Peyer's patch (tissue), 4 donors: Measurements from ENCODE around the gene RNF145. TPM values are rescaled to one million over a fixed set of nuclear protein-coding genes. Genes with fewer than 3 reads are reported as not detected.

Experiments used
- DNase-seq, 3 donors: peaks; one replicate each; pipeline ENCODE4 v3.0.0-alpha.2; 2017 to 2019
- H3K27ac ChIP-seq, 4 donors: fragments of 200-600 bp; sonication (generic); one replicate each; pipeline ENCODE4 v1.5.1; 2016 to 2019
- H3K27me3 ChIP-seq, 2 donors: fragments of 200-600 bp; sonication (generic); one replicate each; pipeline ENCODE4 v1.5.1; 2019
- H3K36me3 ChIP-seq, 3 donors: fragments of 200-600 bp; sonication (generic); one replicate each; pipeline ENCODE4 v1.5.1; 2016 to 2019
- H3K4me1 ChIP-seq, 4 donors: fragments of 200-600 bp; sonication (generic); one replicate each; pipeline ENCODE4 v1.5.1; 2016 to 2019
- H3K4me3 ChIP-seq, 4 donors: fragments of 200-600 bp; sonication (generic); 1 replicate in 3 of 4; 2 replicates in 1 of 4; pipeline ENCODE4 v1.5.1; 2016 to 2019; ENCODE audit warnings: mild to moderate bottlenecking in 1 of 4
- H3K9me3 ChIP-seq, 4 donors: fragments of 200-600 bp; sonication (generic); one replicate each; pipeline ENCODE4 v1.5.1; 2016 to 2019; ENCODE audit warnings: mild to moderate bottlenecking in 1 of 4
- CTCF ChIP-seq, 6 experiments: fragments of 450-650 bp in 4 of 6; fragments of 200-600 bp in 2 of 6; sonication (generic) in 1 of 6; IDR thresholded peaks; one replicate each; pipeline ENCODE4 v1.5.1; 2017 to 2019; ENCODE audit warnings: antibody characterized with exemption in 6 of 6, mild to moderate bottlenecking in 3 of 6, moderate library complexity in 1 of 6
- POLR2A ChIP-seq, 2 donors: fragments of 450-650 bp; IDR thresholded peaks; one replicate each; pipeline ENCODE4 v1.5.1; 2017; ENCODE audit warnings: antibody characterized with exemption in 2 of 2, mild to moderate bottlenecking in 2 of 2, moderate library complexity in 2 of 2
- total RNA-seq, 4 donors: library from RNA; depleted of rRNA; stranded (reverse); fragments of >200 nt; gene quantifications; one replicate each; pipeline ENCODE4 v1.1.0, GENCODE V29; 2016

The RNF145 gene
- total RNA-seq, 4 donors from 2014 or later, result 12.1 to 85.8 (median 23.6) TPM

- Histone ChIP-seq H3K9me3 (no peaks in the 10 kb centered on the region), H3K27me3 (no peaks in the 10 kb centered on the region), H3K4me3 (no peak overlapping the region), H3K27ac (no peak overlapping the region), H3K36me3 (peaks cover 0 to 32% (median 0%) of the 10 kb centered on the region in 3 donors), H3K4me1 (no peaks in the 10 kb centered on the region)
- no peak for TF ChIP-seq POLR2A (IDR thresholded peaks at IDR 0.05)
- peak; percentile 76 to 90 (median 88) for TF ChIP-seq CTCF (IDR thresholded peaks at IDR 0.05)
- peak in 1 of 3 donors; percentile 59 for DNase-seq
Observed at GRCh38 chr5:159156426-159157238, 52.7 kb downstream of the RNF145 start.

DNA sequence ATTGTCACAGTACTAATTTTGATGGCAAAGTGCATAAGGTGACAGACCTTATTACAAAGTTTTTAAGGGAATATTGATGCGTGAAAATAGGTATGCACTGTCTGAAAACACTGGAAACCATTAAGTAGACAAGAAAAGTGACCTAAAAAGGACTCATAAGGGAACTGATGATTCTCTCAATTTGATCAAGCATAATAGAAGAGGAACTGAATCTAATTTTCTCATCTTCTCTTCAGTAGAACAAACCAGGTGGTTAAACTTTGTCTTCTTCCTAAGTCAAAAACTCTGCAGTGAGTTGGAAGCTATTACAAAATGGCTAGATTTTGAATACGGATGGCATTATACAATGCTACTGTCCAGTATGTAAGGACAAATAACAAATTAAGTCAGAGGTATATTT lies 53.4 kb downstream of the RNF145 start:
- Histone ChIP-seq H3K27me3 (no peaks in the 10 kb centered on the region), H3K4me1 (no peaks in the 10 kb centered on the region), H3K36me3 (peaks cover 0 to 26% (median 0%) of the 10 kb centered on the region in 3 donors), H3K4me3 (no peak overlapping the region), H3K27ac (no peak overlapping the region), H3K9me3 (no peaks in the 10 kb centered on the region)
- TF ChIP-seq POLR2A (IDR thresholded peaks at IDR 0.05) (no peak), CTCF (IDR thresholded peaks at IDR 0.05) (no peak)
- DNase-seq, result no peak

- Histone ChIP-seq H3K36me3 (no peaks in the 10 kb centered on the region), H3K4me3 (no peak overlapping the region), H3K9me3 (no peaks in the 10 kb centered on the region), H3K4me1 (no peaks in the 10 kb centered on the region), H3K27me3 (no peaks in the 10 kb centered on the region), H3K27ac (no peak overlapping the region)
- no peak for TF ChIP-seq CTCF (IDR thresholded peaks at IDR 0.05)
- no peak for DNase-seq
Observed at GRCh38 chr5:159152876-159153275, 56.5 kb downstream of the RNF145 start.

- Histone ChIP-seq H3K4me3 (no peak overlapping the region), H3K27ac (no peak overlapping the region), H3K27me3 (no peaks in the 10 kb centered on the region), H3K36me3 (no peaks in the 10 kb centered on the region), H3K4me1 (no peaks in the 10 kb centered on the region), H3K9me3 (no peaks in the 10 kb centered on the region)
- no peak for DNase-seq
- TF ChIP-seq CTCF (IDR thresholded peaks at IDR 0.05), result no peak
- no peak for TF ChIP-seq POLR2A (IDR thresholded peaks at IDR 0.05)
Observed at GRCh38 chr5:159149085-159149484, 60.3 kb downstream of the RNF145 start.

GRCh38 chr5:159147976-159148375 lies 61.4 kb downstream of the RNF145 start:
- Histone ChIP-seq H3K9me3 (no peaks in the 10 kb centered on the region), H3K27ac (no peak overlapping the region), H3K27me3 (no peaks in the 10 kb centered on the region), H3K4me3 (no peak overlapping the region), H3K36me3 (no peaks in the 10 kb centered on the region), H3K4me1 (no peaks in the 10 kb centered on the region)
- no peak for TF ChIP-seq CTCF (IDR thresholded peaks at IDR 0.05)
- no peak for TF ChIP-seq POLR2A (IDR thresholded peaks at IDR 0.05)
- no peak for DNase-seq
